ENCODE measurements around the gene DPP8.

- TF ChIP-seq CTCF (IDR thresholded peaks at IDR 0.05) (no peak), POLR2A (IDR thresholded peaks at IDR 0.05) (no peak)
Measured at GRCh38 chr15:65525622-65526021, 8.1 kb upstream of the DPP8 start.

Data from prostate gland (tissue), 2 donors.